Fibroblast of lung (primary cell): ENCODE measurements around the gene SPSB2. TPM values are rescaled to one million over a fixed set of nuclear protein-coding genes. Genes with fewer than 3 reads are reported as not detected.

Experiments
- DNase-seq, 2 donors: peaks; one replicate each; pipeline versions ENCODE4 v3.0.0 to v3.0.0-alpha.2; 2010; ENCODE audit warnings: low read depth in 2 of 2
- H2AFZ ChIP-seq: 2 replicates; pipeline ENCODE4 v1.5.1; 2012; ENCODE audit warnings: low read length, control low read depth, inconsistent platforms
- H3K27ac ChIP-seq: 2 replicates; pipeline ENCODE4 v1.5.1; 2011; ENCODE audit warnings: low read length, control low read depth; ENCODE audit not compliant: insufficient read depth
- H3K27me3 ChIP-seq: 2 replicates; pipeline ENCODE4 v1.5.1; 2011; ENCODE audit warnings: mild to moderate bottlenecking, low read length; ENCODE audit not compliant: control insufficient read depth, insufficient read depth
- H3K36me3 ChIP-seq: 2 replicates; pipeline ENCODE4 v1.5.1; 2011; ENCODE audit warnings: low read length; ENCODE audit not compliant: control insufficient read depth, insufficient read depth
- H3K4me1 ChIP-seq: 2 replicates; pipeline ENCODE4 v1.5.1; 2011; ENCODE audit warnings: low read length; ENCODE audit not compliant: control insufficient read depth, insufficient read depth; ENCODE audit errors: extremely low read depth
- H3K4me2 ChIP-seq: 2 replicates; pipeline ENCODE4 v1.5.1; 2011; ENCODE audit warnings: low read length, control low read depth; ENCODE audit not compliant: insufficient read depth; ENCODE audit errors: extremely low read depth
- H3K4me3 ChIP-seq, 4 experiments: fragments of 200-600 bp in 1 of 4; sonication (generic) in 1 of 4; replicated peaks in 1 of 4; 2 replicates each; pipeline ENCODE4 v1.5.1; 2011 to 2016; ENCODE audit warnings: low read length in 4 of 4, low read depth in 3 of 4, mild to moderate bottlenecking in 3 of 4, control low read depth in 2 of 4, inconsistent platforms in 1 of 4, mixed read lengths in 1 of 4; ENCODE audit not compliant: insufficient read depth in 1 of 4; ENCODE audit errors: control extremely low read depth in 1 of 4
- H3K79me2 ChIP-seq: 2 replicates; pipeline ENCODE4 v1.5.1; 2012; ENCODE audit warnings: mild to moderate bottlenecking, low read length, inconsistent platforms; ENCODE audit not compliant: control insufficient read depth, insufficient read depth
- H3K9ac ChIP-seq: 2 replicates; pipeline ENCODE4 v1.5.1; 2011; ENCODE audit warnings: mild to moderate bottlenecking, low read length, control low read depth; ENCODE audit not compliant: insufficient read depth
- H3K9me3 ChIP-seq: 2 replicates; pipeline ENCODE4 v1.5.1; 2012; ENCODE audit warnings: low read depth, low read length; ENCODE audit not compliant: control insufficient read depth, insufficient read depth
- H4K20me1 ChIP-seq: 2 replicates; pipeline ENCODE4 v1.5.1; 2011; ENCODE audit warnings: low read length; ENCODE audit not compliant: control insufficient read depth, insufficient read depth; ENCODE audit errors: extremely low read depth
- CTCF ChIP-seq, 2 donors: IDR thresholded peaks in 1 of 2; conservative IDR thresholded peaks in 1 of 2; 1 replicate in 1 of 2; 2 replicates in 1 of 2; pipeline ENCODE4 v1.5.1; 2011 to 2012; ENCODE audit warnings: low read length in 2 of 2, control low read depth in 1 of 2, inconsistent platforms in 1 of 2, low read depth in 1 of 2, mild to moderate bottlenecking in 1 of 2
- EZH2 ChIP-seq: IDR thresholded peaks from 2 replicates; pipeline ENCODE4 v1.5.1; 2012; ENCODE audit warnings: low read length, control low read depth, mild to moderate bottlenecking; ENCODE audit errors: missing control alignments
- polyA plus RNA-seq, 2 donors: library from polyadenylated mRNA; depleted of rRNA in 1 of 2; stranded (reverse) in 1 of 2; unstranded in 1 of 2; fragments of >200 nt; gene quantifications; 2 replicates each; pipeline ENCODE4 v1.2.1, GENCODE V29; 2011 to 2012; ENCODE audit warnings: missing spikeins in 1 of 2
- total RNA-seq: library from RNA; depleted of rRNA; stranded (reverse); fragments of >200 nt; gene quantifications from 2 replicates; pipeline ENCODE4 v1.2.1, GENCODE V29; 2014

The SPSB2 gene
- total and polyA plus RNA-seq, 2 donors (not counting 1 experiment from before 2014, with no cell fraction given), result 1.8 to 12.7 TPM

DNA sequence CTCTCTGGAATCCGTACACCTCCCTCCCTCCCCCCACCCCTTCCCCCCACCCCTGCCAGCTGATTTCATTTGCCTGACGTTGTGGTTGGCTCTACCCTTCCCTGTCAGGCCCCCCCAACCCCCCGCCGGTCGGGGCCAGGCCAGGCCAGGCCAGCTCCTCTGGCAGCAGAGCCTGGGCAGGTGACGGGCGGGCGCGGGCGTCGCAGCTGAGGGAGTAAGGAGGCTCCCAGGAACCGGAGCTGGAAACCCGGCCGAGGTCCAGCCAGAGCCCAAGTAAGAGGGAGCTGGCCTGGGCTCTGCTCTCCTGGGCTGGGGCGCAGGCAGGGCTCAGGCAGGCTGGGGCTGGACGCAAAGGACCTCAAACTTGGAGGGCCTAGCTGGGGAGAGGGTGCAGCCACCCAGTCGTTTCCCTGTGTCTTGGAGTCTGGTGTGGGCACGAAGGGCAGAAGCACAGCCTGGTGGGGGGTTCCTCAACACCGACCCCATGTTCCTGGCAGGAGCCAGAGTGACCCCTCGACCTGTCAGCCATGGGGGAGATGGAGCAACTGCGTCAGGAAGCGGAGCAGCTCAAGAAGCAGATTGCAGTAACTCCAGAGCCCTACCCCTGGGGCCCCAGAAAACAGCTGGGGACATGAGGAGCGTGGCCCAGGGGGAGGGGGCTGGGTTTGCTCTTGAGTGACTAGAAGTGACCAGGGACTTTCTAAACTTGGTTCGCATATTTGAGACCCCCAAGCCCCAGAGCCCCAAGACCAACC is 32.2 kb downstream of the SPSB2 start, which contains the start of gene GNB3:
TSS of gene GNB3 (plus strand) at position 165 of the 755 bp plus-strand sequence. CDS start at position 528, 363 bp downstream.
- no peaks in the 10 kb centered on the region for H3K4me1 ChIP-seq
- no peak for DNase-seq
- TF ChIP-seq EZH2, result no peak
- TF ChIP-seq CTCF (conservative IDR thresholded peaks at IDR 0.05 in 1 of 2, IDR thresholded peaks at IDR 0.05 in 1 of 2; ENCODE audit: low read depth in 1 of 2, low read length in 2 of 2), result no peak
- no peaks in the 10 kb centered on the region for H3K79me2 ChIP-seq
- no peak within 1 kb of the TSS for H3K4me3 ChIP-seq
- no peak within 1 kb of the TSS for H2AFZ ChIP-seq
- no peak within 1 kb of the TSS for H3K27ac ChIP-seq
- peaks cover 36% of the 10 kb centered on the region for H3K36me3 ChIP-seq
- H4K20me1 ChIP-seq, result no peaks in the 10 kb centered on the region
- H3K9me3 ChIP-seq, result no peaks in the 10 kb centered on the region
- H3K4me2 ChIP-seq, result no peak within 1 kb of the TSS
- no peaks in the 10 kb centered on the region for H3K27me3 ChIP-seq
- H3K9ac ChIP-seq, result no peak within 1 kb of the TSS

DNA sequence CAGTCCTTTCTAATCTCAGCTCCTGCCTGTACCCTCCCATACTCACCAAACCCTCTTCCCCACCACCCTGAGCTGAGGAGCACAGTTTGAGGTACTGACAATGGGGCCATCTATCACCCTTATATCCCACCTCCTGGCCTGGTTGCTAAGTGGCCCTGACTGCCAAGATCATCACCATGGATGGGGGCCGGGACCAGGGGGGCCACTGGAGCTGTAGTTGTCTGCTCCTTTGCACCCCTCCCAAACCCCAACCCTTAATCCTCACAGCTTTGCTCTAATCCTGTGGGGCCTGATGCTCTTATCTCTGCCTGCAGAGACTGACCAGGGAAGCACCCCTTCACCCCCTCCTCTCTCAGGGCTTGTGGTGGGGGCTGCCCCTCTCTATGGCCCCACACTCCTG is 32.8 kb downstream of the SPSB2 start:
- Histone ChIP-seq H3K9me3 (no peaks in the 10 kb centered on the region), H3K36me3 (peaks cover 30% of the 10 kb centered on the region), H3K4me1 (no peaks in the 10 kb centered on the region), H4K20me1 (no peaks in the 10 kb centered on the region), H3K27ac (no peak overlapping the region), H3K79me2 (no peaks in the 10 kb centered on the region), H3K27me3 (no peaks in the 10 kb centered on the region), H3K4me2 (no peak overlapping the region), H3K9ac (no peak overlapping the region), H3K4me3 (no peak overlapping the region), H2AFZ (no peak overlapping the region)
- no peak for DNase-seq
- no peak for TF ChIP-seq EZH2
- no peak for TF ChIP-seq CTCF (conservative IDR thresholded peaks at IDR 0.05 in 1 of 2, IDR thresholded peaks at IDR 0.05 in 1 of 2; ENCODE audit: low read depth in 1 of 2, low read length in 2 of 2)

- Histone ChIP-seq H3K27me3 (no peaks in the 10 kb centered on the region), H3K4me1 (no peaks in the 10 kb centered on the region), H2AFZ (no peak overlapping the region), H3K4me2 (no peak overlapping the region), H3K36me3 (peaks cover 27% of the 10 kb centered on the region), H3K4me3 (no peak overlapping the region), H3K9ac (no peak overlapping the region), H3K79me2 (no peaks in the 10 kb centered on the region), H3K9me3 (no peaks in the 10 kb centered on the region), H3K27ac (no peak overlapping the region), H4K20me1 (no peaks in the 10 kb centered on the region)
- no peak for DNase-seq
- TF ChIP-seq EZH2 (no peak), CTCF (conservative IDR thresholded peaks at IDR 0.05 in 1 of 2, IDR thresholded peaks at IDR 0.05 in 1 of 2; ENCODE audit: low read depth in 1 of 2, low read length in 2 of 2) (no peak)
Observed at GRCh38 chr12:6839482-6840201, 33.5 kb downstream of the SPSB2 start.
